ENCODE results near the gene USP28.

Gene USP28

DNA sequence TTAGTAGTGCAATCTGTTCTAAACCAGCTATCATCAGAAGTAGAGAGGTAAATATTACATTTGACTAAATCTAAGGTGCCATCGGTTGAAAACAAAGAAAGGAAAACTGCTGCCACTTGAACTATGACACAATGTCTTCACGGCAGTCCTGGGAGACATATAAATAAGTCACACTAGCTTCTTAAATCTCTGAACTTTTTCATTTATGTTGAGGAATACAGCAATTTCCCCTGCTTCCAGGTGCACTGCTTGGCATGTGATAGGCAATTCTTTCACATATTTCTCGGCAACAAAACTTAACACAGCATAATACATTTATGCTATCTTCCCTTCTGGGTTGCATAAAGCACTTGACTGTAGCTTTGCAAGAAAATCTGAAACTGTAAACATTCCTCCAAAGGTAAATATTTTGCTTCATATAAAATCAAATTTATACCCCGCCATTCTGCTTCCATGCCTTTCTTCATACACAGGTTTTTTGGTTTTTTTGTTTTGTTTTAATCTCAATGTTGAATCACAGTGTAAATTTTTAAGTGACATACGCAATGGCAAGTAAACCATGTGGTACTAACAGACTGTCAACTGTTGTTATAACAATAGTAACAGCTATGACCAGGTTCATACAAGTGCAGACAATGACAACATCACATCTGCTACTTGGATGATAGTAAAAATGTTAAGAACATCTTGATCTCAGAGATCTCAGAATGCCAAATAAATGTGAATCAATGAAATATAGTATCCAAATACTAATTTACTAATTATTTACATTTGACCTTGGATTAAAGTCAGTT is 18.2 kb downstream of the USP28 start:
- Mint-ChIP-seq H3K27ac (no peak overlapping the region), H3K4me1 (peaks cover 20% of the 10 kb centered on the region), H3K9me3 (no peaks in the 10 kb centered on the region), H3K4me3 (no peak overlapping the region), H3K36me3 (ENCODE audit: low read depth) (peaks cover 20% of the 10 kb centered on the region), H3K27me3 (ENCODE audit: low read depth) (no peaks in the 10 kb centered on the region)
- TF ChIP-seq, protein P1, sequence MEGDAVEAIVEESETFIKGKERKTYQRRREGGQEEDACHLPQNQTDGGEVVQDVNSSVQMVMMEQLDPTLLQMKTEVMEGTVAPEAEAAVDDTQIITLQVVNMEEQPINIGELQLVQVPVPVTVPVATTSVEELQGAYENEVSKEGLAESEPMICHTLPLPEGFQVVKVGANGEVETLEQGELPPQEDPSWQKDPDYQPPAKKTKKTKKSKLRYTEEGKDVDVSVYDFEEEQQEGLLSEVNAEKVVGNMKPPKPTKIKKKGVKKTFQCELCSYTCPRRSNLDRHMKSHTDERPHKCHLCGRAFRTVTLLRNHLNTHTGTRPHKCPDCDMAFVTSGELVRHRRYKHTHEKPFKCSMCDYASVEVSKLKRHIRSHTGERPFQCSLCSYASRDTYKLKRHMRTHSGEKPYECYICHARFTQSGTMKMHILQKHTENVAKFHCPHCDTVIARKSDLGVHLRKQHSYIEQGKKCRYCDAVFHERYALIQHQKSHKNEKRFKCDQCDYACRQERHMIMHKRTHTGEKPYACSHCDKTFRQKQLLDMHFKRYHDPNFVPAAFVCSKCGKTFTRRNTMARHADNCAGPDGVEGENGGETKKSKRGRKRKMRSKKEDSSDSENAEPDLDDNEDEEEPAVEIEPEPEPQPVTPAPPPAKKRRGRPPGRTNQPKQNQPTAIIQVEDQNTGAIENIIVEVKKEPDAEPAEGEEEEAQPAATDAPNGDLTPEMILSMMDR (IDR thresholded peaks at IDR 0.05; ENCODE audit: unreplicated experiment in 3 of 3), result no peak

DNA sequence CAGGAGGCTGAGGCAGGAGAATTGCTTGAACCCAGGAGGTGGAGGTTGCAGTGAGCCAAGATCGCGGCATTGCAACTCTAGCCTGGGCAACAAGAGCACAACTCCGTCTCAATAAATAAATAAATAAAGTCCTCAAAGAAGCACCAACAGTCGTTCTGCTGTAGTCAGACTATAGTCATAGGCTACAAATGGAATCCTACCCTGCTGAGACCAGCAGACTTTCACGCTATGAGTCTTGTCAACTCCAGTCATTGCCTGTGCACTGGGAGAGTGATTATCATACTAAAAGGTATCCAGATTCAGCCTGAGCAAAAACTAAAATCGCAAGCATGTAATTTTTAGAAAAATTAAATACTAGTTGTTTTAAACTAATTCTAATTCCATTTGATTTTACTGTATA is 19.6 kb downstream of the USP28 start:
- H3K4me3 Mint-ChIP-seq, result no peak overlapping the region
- no peak overlapping the region for H3K27ac Mint-ChIP-seq
- peaks cover 32% of the 10 kb centered on the region for H3K36me3 Mint-ChIP-seq (ENCODE audit: low read depth)
- TF ChIP-seq, protein P1 (IDR thresholded peaks at IDR 0.05; ENCODE audit: unreplicated experiment in 3 of 3), result no peak
- H3K27me3 Mint-ChIP-seq (ENCODE audit: low read depth), result no peaks in the 10 kb centered on the region
- H3K9me3 Mint-ChIP-seq, result no peaks in the 10 kb centered on the region
- peaks cover 20% of the 10 kb centered on the region for H3K4me1 Mint-ChIP-seq

DNA sequence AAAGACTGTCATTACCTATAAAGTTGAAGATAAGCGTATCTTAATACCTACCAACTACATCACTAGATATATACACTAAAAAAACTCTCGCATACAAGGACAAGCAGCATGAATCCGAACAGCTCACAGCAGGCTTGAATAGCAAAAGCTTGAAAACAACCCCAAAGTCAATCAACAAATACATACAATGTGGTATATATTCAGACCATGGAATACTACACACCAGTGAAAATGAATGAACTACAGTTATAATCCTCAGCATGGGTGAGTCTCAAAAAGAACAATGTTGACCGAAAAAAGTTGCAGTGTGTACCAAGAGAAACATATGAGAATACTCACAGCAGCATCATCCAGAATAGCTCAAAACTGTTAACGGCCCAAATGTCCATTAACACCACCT is 25.2 kb downstream of the USP28 start:
- no peak overlapping the region for H3K4me3 Mint-ChIP-seq
- H3K27me3 Mint-ChIP-seq (ENCODE audit: low read depth), result no peaks in the 10 kb centered on the region
- H3K27ac Mint-ChIP-seq, result no peak overlapping the region
- TF ChIP-seq, protein P1 (IDR thresholded peaks at IDR 0.05; ENCODE audit: unreplicated experiment in 3 of 3), result no peak
- H3K36me3 Mint-ChIP-seq (ENCODE audit: low read depth), result peaks cover 67% of the 10 kb centered on the region
- H3K9me3 Mint-ChIP-seq, result no peaks in the 10 kb centered on the region
- peaks cover 8% of the 10 kb centered on the region for H3K4me1 Mint-ChIP-seq

DNA sequence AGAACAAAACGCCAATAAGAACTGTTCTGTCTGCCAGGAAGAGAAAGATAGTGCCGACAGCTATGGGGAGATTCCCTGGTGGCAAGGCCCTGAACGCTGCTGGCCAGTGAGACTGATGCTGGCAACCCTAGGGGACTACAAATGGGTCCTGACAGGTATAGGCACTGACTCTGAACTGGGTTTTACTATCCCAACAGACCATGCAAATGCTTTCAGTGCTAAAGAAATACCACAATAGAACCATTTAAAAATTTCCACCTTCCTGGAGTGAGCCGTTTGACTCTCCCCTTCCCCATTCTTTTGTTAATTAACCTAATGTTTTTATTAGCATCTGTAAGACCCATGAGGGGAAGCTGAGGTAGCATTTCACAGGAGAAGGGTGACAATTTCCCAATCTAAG is 25.7 kb downstream of the USP28 start:
- TF ChIP-seq, protein P1 (IDR thresholded peaks at IDR 0.05; ENCODE audit: unreplicated experiment in 3 of 3), result no peak
- no peaks in the 10 kb centered on the region for H3K9me3 Mint-ChIP-seq
- H3K4me3 Mint-ChIP-seq, result no peak overlapping the region
- H3K4me1 Mint-ChIP-seq, result peaks cover 5% of the 10 kb centered on the region
- peaks cover 65% of the 10 kb centered on the region for H3K36me3 Mint-ChIP-seq (ENCODE audit: low read depth)
- no peak overlapping the region for H3K27ac Mint-ChIP-seq
- no peaks in the 10 kb centered on the region for H3K27me3 Mint-ChIP-seq (ENCODE audit: low read depth)

DNA sequence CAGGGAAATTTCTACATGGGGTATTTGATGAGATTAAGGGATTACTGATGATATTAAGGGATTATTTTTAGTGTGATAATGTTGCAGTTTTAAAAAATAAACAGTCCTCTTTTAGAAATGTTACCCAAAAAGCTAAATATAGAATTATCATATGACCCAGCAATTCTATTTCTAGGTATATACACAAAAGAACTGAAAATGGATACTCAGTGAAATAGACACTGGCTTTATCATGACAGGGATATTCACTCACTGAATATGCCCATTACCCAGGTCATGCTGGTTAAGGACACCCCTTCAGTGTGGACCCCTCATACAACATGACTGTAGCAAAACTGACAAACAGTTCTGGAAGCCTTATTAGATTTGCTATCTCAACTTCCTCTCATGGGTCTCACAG is 27.8 kb downstream of the USP28 start:
- no peak overlapping the region for H3K4me3 Mint-ChIP-seq
- H3K9me3 Mint-ChIP-seq, result no peaks in the 10 kb centered on the region
- TF ChIP-seq, protein P1 (IDR thresholded peaks at IDR 0.05; ENCODE audit: unreplicated experiment in 3 of 3), result no peak
- no peaks in the 10 kb centered on the region for H3K4me1 Mint-ChIP-seq
- H3K36me3 Mint-ChIP-seq (ENCODE audit: low read depth), result peaks cover 62% of the 10 kb centered on the region
- no peaks in the 10 kb centered on the region for H3K27me3 Mint-ChIP-seq (ENCODE audit: low read depth)
- H3K27ac Mint-ChIP-seq, result no peak overlapping the region

DNA sequence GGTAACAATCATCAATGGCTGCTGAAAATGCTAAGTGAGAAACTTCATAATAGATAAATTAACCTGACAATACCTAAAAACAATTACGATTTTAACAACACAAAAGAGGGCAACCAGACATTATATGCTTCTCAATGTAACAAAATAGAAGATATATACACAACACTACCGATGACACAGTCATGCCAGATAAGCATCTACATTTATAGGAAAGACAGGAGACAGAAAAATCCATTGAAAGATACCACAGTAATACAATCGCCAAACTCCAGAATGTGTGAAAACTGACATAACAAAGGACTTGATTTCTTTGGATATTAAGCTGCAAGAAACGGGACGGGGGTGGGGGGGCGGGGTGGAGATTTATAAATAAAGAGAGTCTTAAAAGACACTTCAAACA is 28.3 kb downstream of the USP28 start:
- no peaks in the 10 kb centered on the region for H3K9me3 Mint-ChIP-seq
- H3K4me3 Mint-ChIP-seq, result no peak overlapping the region
- H3K36me3 Mint-ChIP-seq (ENCODE audit: low read depth), result peaks cover 57% of the 10 kb centered on the region
- TF ChIP-seq, protein P1 (IDR thresholded peaks at IDR 0.05; ENCODE audit: unreplicated experiment in 3 of 3), result no peak
- H3K27ac Mint-ChIP-seq, result no peak overlapping the region
- no peaks in the 10 kb centered on the region for H3K4me1 Mint-ChIP-seq
- H3K27me3 Mint-ChIP-seq (ENCODE audit: low read depth), result no peaks in the 10 kb centered on the region
